ENCODE data around the gene MEAF6.
A peak's percentile ranks its signal among the peaks of the same experiment; 100 is the strongest.
"Not testable (repeated sequence)": the region's sequence is repeated elsewhere in the genome, so short reads cannot be mapped to it uniquely, and the experiment has no call there.

MEAF6 gene

DNA sequence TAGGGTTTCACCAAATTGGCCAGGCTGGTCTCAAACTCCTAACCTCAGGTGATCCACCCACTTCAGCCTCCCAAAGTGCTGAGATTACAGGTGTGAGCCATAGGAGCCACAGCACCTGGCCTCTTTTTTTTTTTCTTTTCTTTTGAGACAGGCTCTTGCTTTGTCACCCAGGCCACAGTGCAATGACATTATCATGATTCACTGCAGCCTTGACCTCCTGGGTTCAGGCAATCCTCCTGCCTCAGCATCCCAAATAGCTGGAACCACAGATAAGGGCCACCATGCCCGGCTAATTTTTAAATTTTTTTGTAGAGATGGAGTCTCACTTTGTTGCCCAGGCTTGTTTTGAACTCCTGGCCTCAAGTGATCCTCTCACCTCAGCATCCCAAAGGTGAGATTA, 15.3 kb upstream of the MEAF6 start:
- DNase-seq: not testable (repeated sequence)

DNA sequence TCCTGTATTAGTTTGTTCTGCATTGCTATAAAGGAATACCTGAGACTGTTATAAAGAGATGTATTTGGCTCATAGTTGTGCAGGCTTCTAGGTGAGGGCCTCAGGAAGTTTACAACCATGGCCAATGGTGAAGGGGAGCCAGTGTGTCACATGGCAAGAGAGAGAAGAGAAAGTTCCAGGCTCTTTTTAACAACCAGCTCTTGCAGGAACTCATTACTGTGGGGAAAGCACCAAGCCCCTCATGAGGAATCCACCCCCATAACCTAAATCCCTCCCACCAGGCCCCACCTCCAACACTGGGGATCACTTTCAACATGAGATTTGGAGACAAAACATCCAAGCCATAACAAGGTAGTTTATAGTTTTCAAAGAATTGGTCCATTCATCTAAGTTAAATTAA, 5.0 kb upstream of the MEAF6 start:
- DNase-seq: no peak

DNA sequence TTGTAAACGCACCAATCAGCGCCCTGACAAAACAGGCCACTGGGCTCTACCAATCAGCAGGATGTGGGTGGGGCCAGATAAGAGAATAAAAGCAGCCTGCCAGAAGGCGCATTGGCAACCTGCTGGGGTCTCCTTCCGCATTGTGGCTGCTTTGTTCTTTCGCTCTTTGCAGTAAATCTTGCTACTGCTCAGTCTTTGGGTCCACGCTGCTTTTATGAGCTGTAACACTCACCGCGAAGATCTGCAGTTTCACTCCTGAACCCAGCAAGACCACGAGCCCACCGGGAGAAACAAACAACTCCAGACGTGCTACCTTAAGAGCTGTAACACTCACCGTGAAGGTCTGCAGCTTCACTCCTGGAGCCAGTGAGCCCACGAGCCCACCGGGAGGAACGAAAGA, 4.4 kb upstream of the MEAF6 start:
- peak; percentile 23 to 40 for DNase-seq

DNA sequence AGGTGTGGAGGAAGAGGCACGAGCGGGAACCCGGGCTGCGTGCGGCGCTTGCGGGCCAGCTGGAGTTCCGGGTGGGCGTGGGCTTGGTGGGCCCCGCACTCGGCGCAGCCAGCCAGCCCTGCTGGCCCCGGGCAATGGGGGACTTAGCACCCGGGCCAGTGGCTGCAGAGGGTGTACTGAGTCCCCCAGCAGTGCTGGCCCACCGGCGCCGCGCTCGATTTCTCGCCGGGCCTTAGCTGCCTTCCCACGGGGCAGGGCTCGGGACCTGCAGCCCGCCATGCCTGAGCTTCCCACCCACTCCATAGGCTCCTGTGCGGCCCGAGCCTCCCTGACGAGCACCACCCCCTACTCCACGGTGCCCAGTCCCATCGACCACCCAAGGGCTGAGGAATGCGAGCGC, 3.7 kb upstream of the MEAF6 start:
- DNase-seq: not testable (repeated sequence)

DNA sequence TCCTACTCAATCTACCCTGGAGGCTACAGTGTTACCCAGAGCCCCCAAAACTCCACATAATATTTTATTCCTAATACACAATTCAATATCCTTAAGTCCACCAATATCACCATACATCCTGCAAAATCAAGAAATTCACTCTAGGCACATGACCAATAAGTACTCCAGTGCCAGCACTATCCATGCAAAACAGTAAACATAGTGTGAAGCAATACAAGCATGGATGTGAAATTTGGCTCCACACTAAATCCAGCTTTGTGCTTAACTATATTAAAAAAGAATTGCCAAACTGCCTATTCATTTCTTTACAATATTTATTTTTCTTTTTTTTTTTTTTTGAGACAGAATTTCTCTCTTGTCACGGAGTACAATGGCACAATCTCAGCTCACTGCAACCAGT, 3.0 kb upstream of the MEAF6 start:
- DNase-seq: no peak

DNA sequence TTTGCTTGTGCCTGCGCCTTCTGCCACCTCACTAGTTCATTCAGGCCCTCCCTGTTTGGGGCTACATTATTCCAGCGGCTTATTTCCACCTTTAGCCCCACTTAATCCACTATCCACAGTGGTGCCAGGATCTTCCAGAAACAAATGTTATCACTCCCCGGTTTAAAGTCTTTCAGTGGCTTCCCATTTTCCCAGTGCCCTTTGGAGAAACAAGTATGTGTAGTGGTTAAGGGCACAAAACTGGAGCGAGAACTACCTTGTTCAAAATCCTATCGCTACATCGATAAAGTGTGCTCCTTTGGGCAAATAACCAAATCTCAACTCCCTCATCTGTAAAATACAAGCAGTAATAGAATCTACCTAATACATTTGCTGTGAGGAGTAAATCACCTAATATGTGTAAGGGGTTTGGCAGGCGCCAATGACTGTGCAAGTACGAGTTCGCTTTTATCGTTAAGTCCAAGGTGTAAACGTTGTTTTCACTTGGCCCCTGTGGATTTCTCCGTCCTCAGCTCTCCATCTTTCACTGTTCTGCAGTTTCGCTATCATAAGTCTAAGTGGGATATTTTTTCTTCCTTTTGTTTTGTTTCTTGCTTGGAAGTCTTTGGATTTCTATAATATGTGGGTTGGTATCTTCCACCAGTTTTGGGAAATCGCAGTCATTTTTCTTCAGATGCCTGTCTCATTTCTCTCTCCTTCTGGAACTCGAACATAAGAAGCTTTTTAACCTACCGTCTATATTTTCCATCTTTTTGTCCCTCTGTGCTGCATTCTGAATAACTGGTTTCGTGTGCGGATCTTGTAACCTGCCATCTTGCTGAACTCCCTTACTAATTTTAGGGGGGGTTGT, 844 bp upstream of the MEAF6 start:
- no peak for DNase-seq

DNA sequence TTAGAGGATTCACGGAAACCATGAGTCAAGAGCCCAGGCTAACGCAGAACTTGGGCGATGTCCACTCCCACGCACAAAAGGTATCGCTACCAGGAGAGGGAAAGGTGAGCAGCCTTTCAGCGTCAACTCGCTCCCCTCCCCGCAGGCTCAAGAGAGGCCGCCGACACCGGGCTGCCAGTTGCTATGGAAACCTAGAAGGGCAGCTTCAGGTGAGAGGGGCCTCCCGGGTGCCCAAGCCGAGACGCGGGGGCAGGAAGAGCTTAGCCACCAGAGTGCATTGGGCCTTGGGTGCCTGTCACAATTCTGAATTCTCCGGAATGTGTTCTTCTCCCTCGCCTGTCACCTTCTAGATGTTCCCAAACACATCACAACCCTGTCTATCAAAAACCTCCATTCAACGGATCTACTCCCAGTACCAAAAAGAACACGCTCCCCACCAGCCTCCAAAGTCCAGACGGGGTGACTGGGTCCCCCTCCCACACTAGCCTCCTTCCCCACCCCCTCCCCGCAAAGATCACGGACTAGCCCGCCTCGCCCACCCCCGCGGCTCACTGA, 694 bp downstream of the MEAF6 start:
- DNase-seq: peak; percentile 66 to 76

DNA sequence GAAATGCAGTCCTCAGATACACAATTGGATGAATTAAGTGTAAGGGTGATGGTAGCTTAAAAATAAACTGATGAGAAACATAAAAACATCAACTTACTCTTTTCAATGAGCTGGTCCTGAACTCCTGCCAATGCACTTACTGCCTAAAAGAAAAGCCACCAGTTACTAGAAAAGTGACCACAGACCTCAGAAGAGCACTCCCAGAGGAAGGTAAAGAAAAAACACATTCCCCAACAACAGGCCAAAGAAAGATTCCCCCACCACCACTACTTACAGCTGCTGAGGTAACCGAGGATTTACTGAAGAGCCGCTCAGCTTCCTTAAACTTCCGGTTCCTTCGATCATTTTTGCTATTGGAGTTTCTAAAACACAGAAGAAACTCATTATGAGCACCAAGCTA, 5.4 kb downstream of the MEAF6 start:
- DNase-seq: no peak

DNA sequence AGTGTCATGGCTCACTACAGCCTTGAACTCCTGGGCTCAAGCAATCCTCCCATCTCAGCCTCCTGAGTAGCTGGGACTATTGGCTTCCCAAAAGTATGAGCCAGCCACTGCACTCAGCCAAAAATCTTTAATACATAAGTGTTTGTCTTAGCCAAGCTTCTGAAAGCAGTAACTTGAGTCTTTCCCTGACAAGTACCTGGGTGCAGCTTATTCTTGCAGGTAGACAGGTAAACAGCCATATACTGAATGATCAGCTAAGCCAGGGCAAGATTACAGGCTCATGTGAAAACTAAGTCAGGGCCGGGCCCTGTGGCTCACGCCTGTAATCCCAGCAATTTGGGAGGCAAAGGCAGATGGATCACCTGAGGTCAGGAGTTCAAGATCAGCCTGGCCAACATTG, 7.8 kb downstream of the MEAF6 start:
- DNase-seq: no peak

DNA sequence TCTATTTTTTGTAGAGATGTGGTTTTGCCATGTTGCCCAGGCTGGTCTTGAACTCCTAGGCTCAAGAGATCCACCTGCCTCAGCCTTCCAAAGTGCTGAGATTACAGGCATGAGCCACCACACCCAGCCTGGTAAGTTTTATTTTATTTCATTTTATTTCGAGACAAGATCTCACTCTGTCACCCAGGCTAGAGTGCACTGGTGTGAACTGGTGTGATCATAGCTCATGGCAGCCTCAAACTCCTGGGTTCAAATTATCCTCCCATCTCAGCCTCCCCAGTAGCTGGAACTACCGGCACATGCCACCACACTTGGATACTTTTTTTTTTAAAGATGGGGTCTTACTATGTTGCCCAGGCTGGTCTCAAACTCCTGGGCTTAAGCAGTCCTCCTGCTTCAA, 11.8 kb downstream of the MEAF6 start:
- not testable (repeated sequence) for DNase-seq

DNA sequence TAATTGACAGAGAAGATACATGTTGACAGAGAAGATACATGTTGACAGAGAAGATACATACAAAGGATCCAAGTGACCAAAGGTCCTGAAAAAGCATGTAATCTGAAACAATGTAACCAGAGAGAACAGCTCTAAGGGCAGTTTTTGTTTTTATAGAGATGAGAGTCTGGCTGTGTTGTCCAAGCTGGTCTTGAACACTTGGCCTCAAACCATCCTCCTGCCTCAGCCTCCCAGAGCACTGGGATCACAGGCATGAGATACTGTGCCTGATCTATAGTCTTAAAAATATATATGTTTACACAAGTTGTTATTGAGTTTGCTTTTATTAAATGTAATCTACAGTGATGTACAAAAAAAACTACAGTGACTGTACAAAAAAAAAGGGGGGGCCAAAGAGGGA, 12.5 kb downstream of the MEAF6 start:
- no peak for DNase-seq

DNA sequence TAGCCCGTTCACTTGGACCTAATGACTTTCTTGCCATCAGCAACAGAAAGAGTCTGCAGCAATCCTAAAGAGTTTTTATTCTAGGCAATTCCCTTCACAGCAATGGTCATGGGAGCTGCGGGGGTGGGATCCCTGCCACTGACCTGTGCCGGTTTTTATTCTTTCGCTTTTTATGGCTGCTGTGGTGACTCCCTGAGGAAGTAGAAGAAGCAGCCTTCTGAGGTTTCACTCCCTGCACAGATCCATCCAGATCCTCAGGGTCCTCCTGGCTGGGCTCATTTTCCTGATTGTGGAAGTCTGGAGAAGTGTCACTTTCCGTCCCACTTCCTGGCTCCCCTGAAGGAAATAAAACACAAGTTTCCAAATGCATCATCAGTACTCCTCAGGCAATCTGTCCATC, 12.9 kb downstream of the MEAF6 start:
- no peak for DNase-seq

DNA sequence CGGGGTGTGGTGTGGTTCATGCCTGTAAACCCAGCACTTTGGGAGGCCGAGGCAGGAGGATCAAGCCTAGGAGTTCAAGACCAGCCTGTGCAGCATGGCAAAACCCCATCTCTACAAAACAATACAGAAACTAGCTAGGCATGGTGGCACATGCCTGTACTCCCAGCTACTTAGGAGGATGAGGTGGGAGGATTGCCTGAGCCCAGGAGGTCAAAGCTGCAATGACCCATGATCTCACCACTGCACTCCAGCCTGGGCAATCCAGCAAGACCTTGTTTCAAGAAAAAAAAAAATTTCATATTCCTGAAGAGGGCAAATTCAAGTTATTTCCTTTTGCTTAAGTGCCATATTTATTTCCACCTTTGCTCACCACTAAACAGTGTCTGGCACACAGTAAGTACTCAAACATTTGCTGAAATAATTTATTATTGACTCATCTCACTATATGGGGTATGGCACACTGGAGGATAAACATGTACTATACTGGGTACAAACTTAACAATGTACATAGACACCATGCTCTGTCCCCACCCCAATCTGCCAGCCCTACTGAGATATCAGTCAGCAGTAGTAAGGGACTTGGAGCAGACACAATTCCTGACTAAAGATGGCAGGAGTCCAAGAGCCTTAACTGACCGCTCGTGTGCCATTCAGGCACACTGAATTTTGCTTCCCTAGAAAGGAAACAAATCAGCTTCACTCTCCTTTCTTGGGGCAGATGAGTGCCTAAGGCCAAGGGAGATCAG, 15.5 kb downstream of the MEAF6 start:
- no peak for DNase-seq

DNA sequence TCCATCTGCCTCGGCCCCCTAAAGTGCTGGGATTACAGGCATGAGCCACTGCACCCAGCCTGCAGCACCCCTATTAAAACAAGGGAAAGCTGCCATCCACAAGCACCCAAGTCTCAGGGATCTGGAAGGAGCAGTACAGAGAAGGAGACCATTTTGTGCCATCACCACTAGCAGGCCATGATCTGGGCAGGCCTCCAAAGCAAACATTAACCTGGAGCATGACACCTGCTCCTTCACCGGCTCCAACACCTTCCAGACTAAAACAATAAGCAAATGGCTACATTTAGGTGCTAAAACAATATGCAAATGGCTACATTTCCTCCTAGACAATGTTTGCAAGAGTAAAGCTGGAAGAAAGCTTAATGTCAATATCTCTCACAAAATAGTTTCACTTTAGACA, 16.7 kb downstream of the MEAF6 start:
- DNase-seq: no peak

DNA sequence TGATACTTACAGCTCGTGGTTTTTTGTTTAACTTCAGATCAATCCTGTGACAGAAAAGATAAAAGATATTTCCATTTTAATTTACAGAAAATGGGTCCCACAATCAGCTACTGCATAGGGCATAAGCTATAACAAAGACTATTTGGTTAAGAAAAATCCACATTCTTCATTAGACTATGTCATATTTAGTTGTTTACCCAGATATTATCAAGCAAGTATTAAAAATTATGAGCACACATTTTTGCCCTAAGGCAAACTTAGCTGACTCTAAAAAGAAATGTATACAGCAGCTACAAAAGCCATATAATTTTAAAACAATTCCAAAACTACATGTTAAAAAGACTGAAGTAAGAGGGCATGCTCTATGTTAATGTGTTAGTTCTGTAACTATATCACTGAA, 18.7 kb downstream of the MEAF6 start:
- no peak for DNase-seq

DNA sequence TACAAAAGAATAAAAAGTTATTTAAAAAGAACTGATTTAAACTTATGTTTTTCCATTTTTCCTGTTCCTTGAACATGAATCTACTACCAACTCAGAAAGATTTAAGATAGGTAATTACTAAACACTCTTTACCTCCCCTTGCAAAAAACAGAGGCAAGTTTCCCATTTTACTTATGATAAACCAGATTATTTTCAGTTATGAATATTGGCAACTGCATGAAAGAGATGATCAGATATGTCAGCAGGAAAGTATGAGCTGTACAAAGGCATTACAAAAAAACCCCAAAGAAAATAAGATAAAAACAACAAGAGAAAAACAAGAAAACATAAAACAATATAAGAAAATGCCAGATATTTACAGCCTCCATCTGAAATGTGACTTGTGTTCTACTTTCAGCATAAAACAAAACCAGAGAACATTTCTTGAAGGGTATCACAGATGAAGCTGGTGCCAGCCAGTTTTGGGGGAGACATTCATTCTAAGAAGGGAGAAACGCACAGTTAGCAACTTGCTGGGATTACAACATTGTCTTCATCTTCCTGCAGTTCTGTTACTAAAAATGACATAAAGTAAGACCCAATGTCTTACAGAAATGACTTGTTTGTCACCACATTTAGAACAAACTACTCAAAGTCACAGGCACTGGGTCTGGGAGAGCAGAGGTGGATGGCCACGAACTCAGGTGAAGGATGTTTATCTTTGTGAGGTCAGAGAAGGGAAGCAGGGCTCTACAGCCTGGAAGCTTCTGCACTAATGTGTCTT, 21.0 kb downstream of the MEAF6 start:
- no peak for DNase-seq

DNA sequence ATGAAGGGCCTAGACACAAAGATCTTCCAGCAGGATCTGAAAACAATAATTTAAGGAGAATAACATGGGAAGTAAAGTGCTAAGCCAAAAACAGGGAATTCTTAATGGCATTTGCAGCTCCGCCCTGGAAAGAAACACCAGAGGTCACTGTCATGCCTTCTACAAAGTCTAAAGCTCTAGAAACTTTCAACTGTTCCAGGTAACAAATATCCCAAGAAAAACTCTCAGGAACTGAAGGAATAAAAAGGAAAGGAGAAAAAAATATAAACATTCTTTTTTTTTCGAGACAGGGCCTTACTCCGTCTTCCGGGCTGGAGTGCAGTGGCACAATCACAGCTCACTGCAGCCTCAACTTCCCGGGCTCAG, 27.0 kb downstream of the MEAF6 start:
- DNase-seq: no peak

DNA sequence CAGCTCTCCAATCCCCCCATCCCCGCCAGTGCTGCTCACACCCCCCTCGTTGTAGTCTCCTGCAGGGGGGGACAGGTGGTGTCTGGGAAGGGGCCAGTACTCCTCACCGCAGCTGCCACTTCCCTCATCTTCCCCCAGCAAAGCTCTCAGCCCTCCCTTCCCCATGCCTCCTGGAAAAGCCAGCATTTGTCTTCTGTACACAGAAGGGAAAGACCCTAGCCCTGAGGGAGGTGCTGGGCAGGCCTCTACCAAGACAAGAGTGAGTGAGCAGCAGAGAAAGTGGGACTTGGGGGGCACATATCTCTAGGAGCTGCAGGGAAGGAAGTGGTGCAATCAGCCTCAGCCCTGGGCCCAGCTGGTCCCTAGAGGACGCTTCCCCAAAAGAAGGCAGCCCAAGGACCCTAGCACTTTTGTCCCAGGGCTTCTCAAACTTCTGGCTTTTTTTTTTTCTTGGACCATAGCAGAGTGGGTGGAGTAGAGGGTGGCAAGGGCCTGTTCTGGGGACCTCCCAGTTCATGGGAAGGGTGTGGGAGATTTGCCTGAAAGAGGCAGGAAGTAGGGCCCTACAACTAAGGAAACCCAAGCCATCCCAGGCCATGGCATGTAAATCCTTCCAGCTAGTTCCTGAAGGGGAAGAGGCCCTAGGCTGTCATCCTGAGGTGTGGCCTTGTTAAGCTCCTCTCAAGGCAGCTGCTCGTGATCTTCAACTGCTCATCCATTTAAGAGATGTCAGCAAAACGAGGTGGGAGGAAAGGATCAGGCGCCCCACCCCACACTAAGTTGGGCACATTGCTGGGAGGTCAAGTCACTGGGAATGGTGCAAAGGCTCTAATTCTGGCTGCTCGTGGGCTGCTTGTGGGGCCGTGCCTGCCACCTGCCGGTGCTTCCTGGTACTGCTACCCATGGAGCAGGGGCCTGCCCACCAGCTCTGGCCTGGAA, 27.6 kb downstream of the MEAF6 start:
- DNase-seq: peak; percentile 87

DNA sequence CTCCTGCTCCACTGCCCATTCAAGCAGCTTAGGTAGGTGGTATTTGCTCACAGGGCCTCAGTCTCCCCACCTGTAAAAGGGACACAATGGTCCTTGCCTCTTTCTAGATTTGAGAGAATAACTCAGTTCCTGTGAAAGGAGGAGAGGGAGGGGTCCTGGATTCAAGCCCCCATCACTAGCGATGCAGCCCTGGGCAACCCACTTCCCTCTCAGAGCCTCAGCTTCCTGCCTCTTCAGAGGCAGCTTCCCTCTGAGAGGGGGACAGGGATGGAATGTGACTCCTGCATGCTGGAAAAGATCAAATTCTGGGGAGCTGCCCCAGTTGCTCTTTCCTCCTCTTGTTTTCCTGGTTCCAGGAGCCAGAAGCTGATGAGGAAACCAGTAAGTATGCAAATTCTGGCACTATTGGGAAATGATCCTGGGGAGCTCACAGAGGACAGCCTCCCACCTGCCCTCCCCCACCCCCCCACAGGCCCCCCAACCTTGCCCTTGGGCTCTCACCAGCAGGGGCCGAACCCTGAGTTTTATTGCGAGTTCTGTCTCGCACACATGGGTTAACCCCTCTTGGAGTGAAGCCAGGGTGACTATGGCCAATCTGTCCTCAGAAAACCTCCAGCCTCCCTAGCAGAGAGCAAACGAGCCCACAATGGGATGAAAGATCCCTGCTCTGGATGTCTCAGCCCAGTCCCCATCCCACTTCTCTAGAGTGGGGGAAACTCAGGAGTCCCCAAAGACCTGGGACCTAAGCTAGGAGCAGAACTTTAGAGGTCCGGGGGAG, 28.5 kb downstream of the MEAF6 start:
- DNase-seq: no peak

DNA sequence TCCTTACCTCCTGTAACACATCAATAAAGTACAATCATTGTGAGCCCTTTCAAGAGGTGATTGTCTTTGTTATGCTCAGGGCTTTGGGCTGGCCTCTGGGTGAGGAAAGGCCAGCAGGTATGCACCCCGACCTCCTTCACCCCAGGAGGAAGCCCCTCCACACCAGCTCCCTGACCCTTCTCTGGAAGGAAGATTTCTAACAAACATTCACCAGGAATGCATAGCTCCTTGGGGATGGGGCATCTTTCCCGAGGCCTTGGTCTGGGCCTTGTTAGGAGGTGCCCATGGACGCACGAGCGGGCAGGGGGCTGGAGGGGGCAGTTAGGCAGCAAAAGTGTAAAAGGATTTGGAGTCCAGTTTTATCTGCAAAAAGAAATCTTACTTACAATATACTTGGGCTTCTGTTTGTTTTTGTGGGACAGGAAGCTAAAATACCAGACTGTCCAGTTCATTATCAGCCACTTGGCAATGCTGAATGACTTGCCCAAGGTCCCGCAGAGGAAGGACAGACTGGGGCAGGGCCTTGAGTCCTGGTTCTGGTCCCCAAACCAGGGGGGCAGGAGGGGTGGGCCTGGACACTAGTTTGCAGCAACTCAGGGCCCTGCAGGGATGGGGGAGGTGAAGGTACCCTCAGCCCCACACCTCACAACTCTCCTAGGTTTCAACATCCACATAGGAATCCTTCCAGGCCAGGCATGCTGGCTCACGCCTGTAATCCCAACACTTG, 30.1 kb downstream of the MEAF6 start:
- DNase-seq: no peak

DNA sequence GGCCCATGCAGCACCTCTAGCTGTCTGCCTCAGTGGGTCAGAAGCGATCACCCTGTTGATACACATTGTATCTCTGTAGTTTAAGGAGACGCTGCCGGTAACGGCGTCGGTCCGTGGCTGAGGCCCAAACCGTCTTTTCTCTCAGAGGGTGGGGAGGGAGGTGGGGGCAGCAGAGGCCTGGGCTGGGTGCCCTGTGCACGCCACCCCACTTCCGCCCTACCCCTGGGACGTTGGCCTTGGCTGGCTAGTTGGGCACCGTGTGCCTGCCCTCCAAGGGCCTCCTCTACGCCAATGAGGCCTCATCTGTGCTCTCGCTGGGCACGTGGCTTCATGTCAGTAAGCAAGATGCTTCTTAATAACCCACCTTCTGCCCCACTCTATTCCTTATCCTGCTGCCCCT, 30.8 kb downstream of the MEAF6 start:
- DNase-seq: no peak
